ENCODE data around the gene MCTP2.

DNA sequence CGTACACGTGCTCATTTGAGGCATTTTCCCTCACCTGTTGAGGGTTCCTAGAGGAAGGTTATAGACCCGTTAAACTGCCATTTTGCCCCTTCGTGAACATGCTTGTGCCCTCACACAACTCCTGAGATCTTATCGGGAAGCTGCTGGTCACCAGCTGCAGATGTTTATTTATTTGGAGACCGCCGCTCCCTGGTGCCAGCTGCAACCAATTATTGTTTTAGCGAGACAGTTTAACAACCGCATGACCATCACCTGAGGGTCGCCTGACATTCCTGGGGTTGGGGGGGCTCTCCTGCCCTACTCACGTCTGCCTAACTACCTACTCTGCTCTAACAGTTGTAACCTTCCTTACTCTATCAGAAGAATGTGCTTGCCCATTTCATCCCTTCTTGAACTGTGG, 292.5 kb downstream of the MCTP2 start:
- TF ChIP-seq, protein P1, sequence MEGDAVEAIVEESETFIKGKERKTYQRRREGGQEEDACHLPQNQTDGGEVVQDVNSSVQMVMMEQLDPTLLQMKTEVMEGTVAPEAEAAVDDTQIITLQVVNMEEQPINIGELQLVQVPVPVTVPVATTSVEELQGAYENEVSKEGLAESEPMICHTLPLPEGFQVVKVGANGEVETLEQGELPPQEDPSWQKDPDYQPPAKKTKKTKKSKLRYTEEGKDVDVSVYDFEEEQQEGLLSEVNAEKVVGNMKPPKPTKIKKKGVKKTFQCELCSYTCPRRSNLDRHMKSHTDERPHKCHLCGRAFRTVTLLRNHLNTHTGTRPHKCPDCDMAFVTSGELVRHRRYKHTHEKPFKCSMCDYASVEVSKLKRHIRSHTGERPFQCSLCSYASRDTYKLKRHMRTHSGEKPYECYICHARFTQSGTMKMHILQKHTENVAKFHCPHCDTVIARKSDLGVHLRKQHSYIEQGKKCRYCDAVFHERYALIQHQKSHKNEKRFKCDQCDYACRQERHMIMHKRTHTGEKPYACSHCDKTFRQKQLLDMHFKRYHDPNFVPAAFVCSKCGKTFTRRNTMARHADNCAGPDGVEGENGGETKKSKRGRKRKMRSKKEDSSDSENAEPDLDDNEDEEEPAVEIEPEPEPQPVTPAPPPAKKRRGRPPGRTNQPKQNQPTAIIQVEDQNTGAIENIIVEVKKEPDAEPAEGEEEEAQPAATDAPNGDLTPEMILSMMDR (IDR thresholded peaks at IDR 0.05) = no peak
- no peak for TF ChIP-seq POLR2A (IDR thresholded peaks at IDR 0.05)
